Trophoblast cell (in vitro differentiated cells and primary cell): ENCODE results near the gene BMPER.

Experiments
- DNase-seq, 2 donors: peaks; one replicate each; pipeline ENCODE4 v3.0.0-alpha.2; 2016
- H2AFZ ChIP-seq: 2 replicates; pipeline ENCODE4 v1.6.1; 2013; ENCODE audit warnings: low read length, moderate library complexity, mild to moderate bottlenecking; ENCODE audit not compliant: insufficient read depth, poor library complexity
- H2AK5ac ChIP-seq: 2 replicates; pipeline ENCODE4 v1.6.1; 2013; ENCODE audit warnings: mild to moderate bottlenecking, low read length
- H2BK120ac ChIP-seq: 2 replicates; pipeline ENCODE4 v1.6.1; 2013; ENCODE audit warnings: low read length, mild to moderate bottlenecking, moderate library complexity; ENCODE audit not compliant: insufficient read depth, poor library complexity
- H2BK12ac ChIP-seq: 2 replicates; pipeline ENCODE4 v1.6.1; 2013; ENCODE audit warnings: mild to moderate bottlenecking, low read length, moderate library complexity
- H2BK5ac ChIP-seq: 2 replicates; pipeline ENCODE4 v1.6.1; 2013; ENCODE audit warnings: low read length, low read depth, moderate library complexity, mild to moderate bottlenecking; ENCODE audit not compliant: poor library complexity
- H3K14ac ChIP-seq: 2 replicates; pipeline ENCODE4 v1.6.1; 2013; ENCODE audit warnings: mild to moderate bottlenecking, low read length
- H3K18ac ChIP-seq: 2 replicates; pipeline ENCODE4 v1.6.1; 2013; ENCODE audit warnings: mild to moderate bottlenecking, low read length
- H3K23ac ChIP-seq: 2 replicates; pipeline ENCODE4 v1.6.1; 2013; ENCODE audit warnings: low read length
- H3K27ac ChIP-seq: 2 replicates; pipeline ENCODE4 v1.5.1; 2013; ENCODE audit warnings: low read depth, mild to moderate bottlenecking, inconsistent platforms, low read length, moderate library complexity
- H3K27me3 ChIP-seq: 2 replicates; pipeline ENCODE4 v1.6.1; 2013; ENCODE audit warnings: inconsistent platforms, mild to moderate bottlenecking, low read length, moderate library complexity; ENCODE audit not compliant: insufficient read depth
- H3K36me3 ChIP-seq, 2 experiments: 1 replicate in 1 of 2; 2 replicates in 1 of 2; pipeline ENCODE4 v1.6.1; 2013; ENCODE audit warnings: low read length in 2 of 2, mild to moderate bottlenecking in 2 of 2, moderate library complexity in 1 of 2; ENCODE audit not compliant: insufficient read depth in 2 of 2, control insufficient read depth in 1 of 2
- H3K4ac ChIP-seq: 2 replicates; pipeline ENCODE4 v1.6.1; 2013; ENCODE audit warnings: low read depth, mild to moderate bottlenecking, low read length, moderate library complexity
- H3K4me1 ChIP-seq, 2 experiments: 1 replicate in 1 of 2; 2 replicates in 1 of 2; pipeline ENCODE4 v1.6.1; 2013; ENCODE audit warnings: low read length in 2 of 2, mild to moderate bottlenecking in 2 of 2, moderate library complexity in 1 of 2; ENCODE audit not compliant: insufficient read depth in 2 of 2, control insufficient read depth in 1 of 2
- H3K4me2 ChIP-seq: 2 replicates; pipeline ENCODE4 v1.6.1; 2013; ENCODE audit warnings: inconsistent platforms, mild to moderate bottlenecking, low read length, moderate library complexity
- H3K4me3 ChIP-seq: 2 replicates; pipeline ENCODE4 v1.5.1; 2013; ENCODE audit warnings: mild to moderate bottlenecking, low read depth, low read length, inconsistent platforms
- H3K79me1 ChIP-seq: one replicate; pipeline ENCODE4 v1.6.1; 2013; ENCODE audit warnings: low read length
- H3K79me2 ChIP-seq: 2 replicates; pipeline ENCODE4 v1.6.1; 2013; ENCODE audit warnings: low read length, mild to moderate bottlenecking; ENCODE audit not compliant: control insufficient read depth, insufficient read depth, poor library complexity
- H3K9ac ChIP-seq: 2 replicates; pipeline ENCODE4 v1.6.1; 2013; ENCODE audit warnings: mild to moderate bottlenecking, low read length
- H3K9me3 ChIP-seq: 2 replicates; pipeline ENCODE4 v1.6.1; 2013; ENCODE audit warnings: low read depth, mild to moderate bottlenecking, control low read depth, inconsistent platforms, low read length; ENCODE audit not compliant: insufficient read depth
- H4K12ac ChIP-seq: 2 replicates; pipeline ENCODE4 v1.6.1; 2013; ENCODE audit warnings: low read depth, mild to moderate bottlenecking, low read length, moderate library complexity
- H4K8ac ChIP-seq: 2 replicates; pipeline ENCODE4 v1.6.1; 2013; ENCODE audit warnings: low read depth, mild to moderate bottlenecking, low read length, moderate library complexity
- H4K91ac ChIP-seq: one replicate; pipeline ENCODE4 v1.6.1; 2013; ENCODE audit warnings: low read depth, mild to moderate bottlenecking, low read length, moderate library complexity
- WGBS: extraction: QIAGEN DNeasy Blood & Tissue Kit; methylation state at CpG from one replicate; pipeline ENCODE4 v1.1.7; 2013; ENCODE audit warnings: missing lambda C conversion rate; ENCODE audit not compliant: insufficient read length, insufficient coverage; ENCODE audit errors: extremely low coverage; 5-methylcytosine and 5-hydroxymethylcytosine counted together

The BMPER gene

GRCh38 chr7:34133983-34134782 lies 228.8 kb downstream of the BMPER start:
- Histone ChIP-seq H3K4me1 (peaks cover 3 to 9% of the 10 kb centered on the region in 2 experiments), H3K18ac (no peak overlapping the region), H3K27me3 (no peaks in the 10 kb centered on the region), H3K9me3 (no peaks in the 10 kb centered on the region), H4K91ac (no peak overlapping the region), H3K9ac (no peak overlapping the region), H3K14ac (no peak overlapping the region), H3K79me1 (no peaks in the 10 kb centered on the region), H2BK120ac (no peak overlapping the region), H4K8ac (no peak overlapping the region), H3K4me3 (no peak overlapping the region), H3K79me2 (no peaks in the 10 kb centered on the region), H3K4ac (no peak overlapping the region), H3K27ac (no peak overlapping the region), H2BK5ac (no peak overlapping the region), H2AK5ac (no peak overlapping the region), H3K4me2 (no peak overlapping the region), H2AFZ (no peak overlapping the region), H3K36me3 (no peaks in the 10 kb centered on the region), H4K12ac (no peak overlapping the region), H3K23ac (no peak overlapping the region), H2BK12ac (no peak overlapping the region)
- peak; percentile 71 to 83 for DNase-seq
- 100% methylated on average over 3 of the region's 12 CpGs for WGBS

GRCh38 chr7:34135924-34136323 lies 230.6 kb downstream of the BMPER start:
- Histone ChIP-seq H2BK5ac (no peak overlapping the region), H2BK120ac (no peak overlapping the region), H3K36me3 (no peaks in the 10 kb centered on the region), H3K4me2 (no peak overlapping the region), H2BK12ac (no peak overlapping the region), H3K27ac (no peak overlapping the region), H3K18ac (no peak overlapping the region), H3K23ac (no peak overlapping the region), H2AK5ac (no peak overlapping the region), H4K8ac (no peak overlapping the region), H3K4me3 (no peak overlapping the region), H3K27me3 (no peaks in the 10 kb centered on the region), H3K4me1 (peaks cover 0 to 3% of the 10 kb centered on the region in 2 experiments), H3K9ac (no peak overlapping the region), H3K14ac (no peak overlapping the region), H3K4ac (no peak overlapping the region), H3K79me1 (no peaks in the 10 kb centered on the region), H3K9me3 (no peaks in the 10 kb centered on the region), H3K79me2 (no peaks in the 10 kb centered on the region), H2AFZ (no peak overlapping the region), H4K12ac (no peak overlapping the region), H4K91ac (no peak overlapping the region)
- DNase-seq: no peak
- no CpG with 5 or more reads among the region's 4 CpGs for WGBS

GRCh38 chr7:34136698-34137097 lies 231.4 kb downstream of the BMPER start:
- no peak overlapping the region for H2BK5ac ChIP-seq
- no peak overlapping the region for H4K12ac ChIP-seq
- H4K91ac ChIP-seq: no peak overlapping the region
- no peaks in the 10 kb centered on the region for H3K79me2 ChIP-seq
- no peak overlapping the region for H2BK120ac ChIP-seq
- H3K4me3 ChIP-seq: no peak overlapping the region
- H3K18ac ChIP-seq: no peak overlapping the region
- no peaks in the 10 kb centered on the region for H3K79me1 ChIP-seq
- DNase-seq: no peak
- no peaks in the 10 kb centered on the region for H3K27me3 ChIP-seq
- no peaks in the 10 kb centered on the region for H3K9me3 ChIP-seq
- no peak overlapping the region for H3K4me2 ChIP-seq
- H3K36me3 ChIP-seq: no peaks in the 10 kb centered on the region
- no peak overlapping the region for H3K27ac ChIP-seq
- H3K4ac ChIP-seq: no peak overlapping the region
- no peak overlapping the region for H2AFZ ChIP-seq
- no peak overlapping the region for H3K23ac ChIP-seq
- H3K9ac ChIP-seq: no peak overlapping the region
- H2BK12ac ChIP-seq: no peak overlapping the region
- H3K14ac ChIP-seq: no peak overlapping the region
- H4K8ac ChIP-seq: no peak overlapping the region
- H2AK5ac ChIP-seq: no peak overlapping the region
- WGBS: no CpG with 5 or more reads among the region's 5 CpGs
- H3K4me1 ChIP-seq: no peaks in the 10 kb centered on the region

GRCh38 chr7:34137176-34137575 lies 231.8 kb downstream of the BMPER start:
- no peak overlapping the region for H3K14ac ChIP-seq
- no peak overlapping the region for H3K4me2 ChIP-seq
- H3K23ac ChIP-seq: no peak overlapping the region
- H3K4ac ChIP-seq: no peak overlapping the region
- DNase-seq: no peak
- no peak overlapping the region for H3K18ac ChIP-seq
- no peaks in the 10 kb centered on the region for H3K9me3 ChIP-seq
- no peak overlapping the region for H3K27ac ChIP-seq
- H3K79me2 ChIP-seq: no peaks in the 10 kb centered on the region
- no peaks in the 10 kb centered on the region for H3K79me1 ChIP-seq
- H3K4me1 ChIP-seq: no peaks in the 10 kb centered on the region
- H2BK12ac ChIP-seq: no peak overlapping the region
- no peak overlapping the region for H4K12ac ChIP-seq
- no peak overlapping the region for H4K91ac ChIP-seq
- no peak overlapping the region for H2BK120ac ChIP-seq
- no peaks in the 10 kb centered on the region for H3K36me3 ChIP-seq
- H3K27me3 ChIP-seq: no peaks in the 10 kb centered on the region
- no peak overlapping the region for H3K9ac ChIP-seq
- no peak overlapping the region for H4K8ac ChIP-seq
- H2AK5ac ChIP-seq: no peak overlapping the region
- H3K4me3 ChIP-seq: no peak overlapping the region
- no peak overlapping the region for H2BK5ac ChIP-seq
- H2AFZ ChIP-seq: no peak overlapping the region
- no CpG with 5 or more reads among the region's 4 CpGs for WGBS
